AG04449 (cell line): ENCODE data around the gene F8.
"Not testable (repeated sequence)": the region's sequence is repeated elsewhere in the genome, so short reads cannot be mapped to it uniquely, and the experiment has no call there.

Experiments used
- CTCF ChIA-PET: fragments of 350-600 bp; formaldehyde crosslinking; extraction: SDS; loops from one replicate; lab custom pipeline; 2021; ENCODE audit warnings: antibody characterized with exemption; lab: Yijun Ruan, JAX
- POLR2A ChIA-PET: fragments of 400-600, 350-600 bp; formaldehyde crosslinking; extraction: SDS; loops from one replicate; lab custom pipeline; 2020; ENCODE audit warnings: antibody characterized with exemption, inconsistent platforms; lab: Yijun Ruan, JAX
- DNase-seq: peaks from one replicate; pipeline ENCODE4 v3.0.0-alpha.2; 2010; ENCODE audit warnings: low read depth, low spot score
- H3K4me3 ChIP-seq: 2 replicates; pipeline ENCODE4 v1.5.1; 2011; ENCODE audit warnings: low read depth, mild to moderate bottlenecking, control low read depth, low read length
- CTCF ChIP-seq: IDR thresholded peaks from one replicate; pipeline ENCODE4 v1.5.1; 2011; ENCODE audit warnings: mild to moderate bottlenecking, moderate library complexity, low read length, control low read depth, inconsistent platforms; ENCODE audit not compliant: insufficient read depth; ENCODE audit errors: missing control alignments

F8 gene

GRCh38 chrX:155027509-155028066 is 5.1 kb upstream of the F8 start:
- ChIA-PET CTCF (no interaction called here), POLR2A (interaction anchor here (1.1 to 1.3 kb wide), 2 partner anchors 20 to 189 kb away, joined by 3 read pairs; partner anchors contain the start of gene VBP1)
- TF ChIP-seq CTCF = no peak
- peak overlapping the region; percentile 65 for H3K4me3 ChIP-seq
- no peak for DNase-seq

DNA sequence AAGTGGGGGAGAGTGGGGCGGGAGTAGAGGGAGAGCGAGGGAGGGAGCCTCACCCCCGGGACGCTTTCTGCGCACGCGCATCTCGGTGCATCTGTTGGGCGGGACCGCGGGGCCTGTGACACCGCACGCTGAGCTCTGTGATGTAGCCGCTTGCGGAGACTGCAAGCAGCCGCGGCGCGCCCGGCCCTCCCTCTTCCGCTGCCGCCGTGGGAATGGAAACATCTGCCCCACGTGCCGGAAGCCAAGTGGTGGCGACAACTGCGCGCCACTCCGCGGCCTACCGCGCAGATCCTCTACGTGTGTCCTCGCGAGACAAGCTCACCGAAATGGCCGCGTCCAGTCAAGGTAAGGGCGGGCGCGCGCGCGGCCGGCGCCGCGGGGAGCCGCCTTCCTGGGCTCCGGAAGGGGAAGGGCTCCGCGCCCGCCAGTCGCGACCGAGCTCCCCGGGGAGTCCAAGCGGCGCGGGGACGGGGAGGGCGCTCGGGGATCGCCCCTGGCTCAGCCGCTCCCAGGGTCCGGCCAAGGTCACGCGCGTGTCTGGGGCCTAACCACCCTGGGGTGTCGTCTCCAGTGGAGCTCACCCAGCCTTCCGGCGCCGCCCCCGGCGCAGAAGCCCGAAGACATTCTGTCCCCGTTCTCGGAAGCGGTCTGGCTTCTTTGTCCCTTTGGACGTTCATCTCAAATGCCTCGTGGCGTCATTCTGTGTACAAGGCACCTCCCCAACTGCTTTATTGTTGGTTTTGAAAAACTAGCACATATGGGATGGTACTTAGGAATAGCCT is 4.4 kb upstream of the F8 start, which contains the start of gene FUNDC2:
TSS of gene FUNDC2 (plus strand) at position 118 of the 782 bp plus-strand sequence. CDS start at position 213, 95 bp downstream.
- peak within 1 kb of the TSS; percentile 65 for H3K4me3 ChIP-seq
- DNase-seq = peak; percentile 57
- no peak for TF ChIP-seq CTCF
- CTCF ChIA-PET = no interaction called here
- POLR2A ChIA-PET = interaction anchor here (0.6 to 1.3 kb wide), 3 partner anchors 20 to 189 kb away, joined by 3 read pairs; partner anchors contain the start of gene VBP1

DNA sequence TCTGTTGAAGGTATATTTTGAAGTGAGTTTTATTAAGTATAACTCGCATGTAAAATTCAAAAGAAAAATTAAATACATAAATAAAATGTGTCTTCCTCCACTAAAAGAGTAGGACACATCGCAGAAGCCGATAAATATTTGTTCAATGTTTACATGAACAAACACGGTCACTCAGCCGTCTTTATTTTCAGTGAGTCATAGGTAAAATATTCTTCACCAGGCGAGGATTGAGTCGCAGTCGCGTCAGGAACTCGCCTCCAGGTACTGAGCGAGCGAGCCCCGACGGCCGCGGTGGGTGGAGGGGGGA is 3.9 kb upstream of the F8 start:
- POLR2A ChIA-PET = interaction anchor here (0.6 to 1.3 kb wide), 3 partner anchors 21 to 190 kb away, joined by 3 read pairs; partner anchors contain the start of gene VBP1
- no peak for DNase-seq
- H3K4me3 ChIP-seq = peak overlapping the region; percentile 65
- CTCF ChIA-PET = no interaction called here
- no peak for TF ChIP-seq CTCF

DNA sequence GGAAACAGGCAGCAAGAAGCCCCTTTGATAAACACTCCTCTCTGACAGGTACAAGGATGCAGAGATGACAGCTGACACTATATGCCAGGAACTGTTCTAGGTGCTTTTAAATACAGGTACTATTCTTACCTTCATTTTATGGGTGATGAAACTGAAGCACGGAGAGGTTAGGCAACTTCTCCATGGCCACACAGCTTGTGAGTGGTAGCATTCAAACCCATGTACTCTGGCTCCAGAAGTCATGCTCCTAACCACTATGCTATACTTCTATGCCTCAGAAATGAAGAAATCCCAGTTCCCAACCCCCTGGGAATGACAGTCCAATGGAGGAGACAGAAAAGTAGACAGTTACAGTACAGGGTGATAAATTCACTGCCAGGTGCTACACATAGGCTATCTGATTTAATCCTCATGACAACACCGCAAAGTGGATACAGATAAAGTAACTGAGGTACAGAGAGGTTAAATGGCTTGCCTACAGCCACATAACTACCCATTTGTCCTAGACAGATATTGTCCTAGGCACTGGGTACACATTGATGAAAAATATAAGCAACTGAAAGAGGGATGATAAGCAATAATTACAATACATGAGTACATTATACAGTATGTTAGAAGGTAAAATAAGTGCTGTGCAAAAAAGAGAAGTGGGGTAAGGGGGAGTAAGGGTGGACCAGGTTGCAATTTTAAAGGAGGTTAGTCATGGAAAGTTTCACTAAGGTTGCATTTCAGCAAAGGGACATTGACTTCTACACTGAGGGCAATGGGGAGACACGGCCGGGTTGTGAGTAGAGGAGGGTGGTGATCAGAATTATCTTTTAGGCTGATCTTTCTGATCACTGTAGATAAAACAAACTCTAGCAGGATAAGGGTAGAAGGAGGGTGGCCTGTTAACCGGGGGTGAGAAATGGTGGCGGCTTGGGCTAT is 1.6 kb upstream of the F8 start:
- no peak overlapping the region for H3K4me3 ChIP-seq
- TF ChIP-seq CTCF = no peak
- DNase-seq = no peak
- ChIA-PET CTCF (no interaction called here), POLR2A (no interaction called here)

DNA sequence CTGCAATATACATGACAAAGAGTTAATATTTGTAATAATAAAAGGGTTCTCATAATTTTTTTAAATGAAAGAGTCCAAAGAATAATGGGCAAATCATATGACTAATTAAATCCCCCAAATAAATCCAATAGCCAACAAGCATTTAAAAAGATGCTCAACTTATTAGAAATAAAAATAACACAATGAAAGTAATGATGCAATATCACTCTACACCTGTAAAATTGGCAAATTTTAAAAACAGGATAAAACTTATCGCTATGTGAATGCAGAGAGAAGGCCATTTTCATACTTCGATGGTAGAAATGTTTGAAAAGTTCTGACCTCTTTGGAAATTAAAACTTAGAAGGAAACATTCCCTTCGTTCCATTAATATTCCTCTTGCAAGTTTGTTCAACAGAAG is 1.9 kb downstream of the F8 start:
- no peak for DNase-seq
- ChIA-PET POLR2A (no interaction called here), CTCF (no interaction called here)
- no peak overlapping the region for H3K4me3 ChIP-seq
- no peak for TF ChIP-seq CTCF

DNA sequence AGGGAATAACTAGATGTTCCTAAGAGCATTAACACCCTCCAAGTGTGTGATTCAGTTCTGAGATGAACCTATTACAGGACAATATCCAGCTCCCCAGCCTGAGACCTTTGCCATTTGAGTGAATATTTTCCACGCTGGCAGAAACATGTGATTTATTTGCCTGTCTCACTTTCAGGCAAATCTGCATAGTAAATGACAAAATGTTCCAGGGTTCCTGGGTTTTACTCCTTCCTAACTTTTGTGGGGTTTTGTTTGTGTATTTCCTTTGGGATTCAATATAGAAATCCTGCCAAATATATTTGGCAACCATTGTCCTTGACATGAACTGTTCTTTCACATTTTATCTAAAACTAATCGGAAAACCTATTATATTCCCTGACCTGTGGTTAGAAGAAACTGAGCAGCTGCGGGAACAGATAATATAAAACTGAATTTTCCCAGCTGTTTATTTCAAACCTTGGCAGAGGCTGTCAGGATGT is 12.5 kb downstream of the F8 start:
- ChIA-PET POLR2A (no interaction called here), CTCF (no interaction called here)
- DNase-seq = no peak
- TF ChIP-seq CTCF = no peak
- no peak overlapping the region for H3K4me3 ChIP-seq

- CTCF ChIA-PET, POLR2A ChIA-PET, DNase-seq, H3K4me3 ChIP-seq: not testable (repeated sequence)
These were observed 13.9 kb downstream of the F8 start for GRCh38 chrX:155008578-155008977.

- DNase-seq, CTCF ChIA-PET, H3K4me3 ChIP-seq: not testable (repeated sequence)
- POLR2A ChIA-PET = interaction anchor here (0.5 kb wide), 1 partner anchor 43 kb away, joined by 3 read pairs; no protein-coding TSS in a partner anchor
These were observed 15.4 kb downstream of the F8 start for GRCh38 chrX:155006913-155007671.
